ENCODE results near the gene CYP24A1.

Gene CYP24A1

DNA sequence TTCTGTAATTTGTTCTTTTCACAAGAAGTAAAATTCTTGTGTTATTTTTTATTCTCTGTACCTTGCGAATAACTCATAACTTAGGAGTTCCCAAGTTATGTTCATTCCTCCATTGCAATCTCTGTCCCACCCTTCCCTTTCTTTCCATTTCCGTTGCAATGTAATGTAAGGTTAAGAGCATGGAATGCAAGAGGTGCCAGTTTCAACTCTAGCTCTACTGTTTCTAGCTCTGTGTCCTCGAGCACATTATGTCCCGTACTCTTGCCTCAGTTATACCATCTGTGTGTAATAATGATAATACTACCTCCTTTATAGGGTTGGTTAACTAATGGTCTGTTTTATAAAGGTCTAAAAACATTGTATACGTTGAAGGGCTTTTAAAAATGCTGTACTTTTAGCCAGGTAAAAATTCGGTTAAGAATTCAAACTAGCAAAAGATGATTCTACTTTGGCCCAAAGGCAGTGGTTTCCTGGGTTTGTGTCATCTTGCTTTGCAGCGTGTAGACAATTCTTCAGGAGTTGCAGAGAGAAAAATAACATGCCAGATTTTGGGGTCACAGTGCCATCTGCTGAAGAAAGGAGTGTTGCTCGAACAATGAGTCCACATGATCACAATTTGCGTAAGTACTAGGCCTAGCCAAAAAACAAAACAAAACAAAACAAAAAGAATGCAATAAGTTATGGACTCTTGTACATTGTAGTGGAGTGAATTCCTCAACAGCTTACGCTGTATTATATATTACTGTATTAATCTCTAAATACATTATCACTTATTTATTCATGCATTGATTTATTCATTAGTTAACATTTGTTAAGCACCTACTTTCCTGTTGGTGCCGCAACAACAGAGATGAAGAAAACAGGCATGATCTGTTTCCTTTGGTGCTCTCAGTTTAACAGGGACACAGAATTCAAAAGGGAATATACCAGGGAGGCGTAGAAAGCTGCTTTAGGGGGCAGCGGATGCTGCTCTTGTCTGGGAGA, 24.1 kb upstream of the CYP24A1 start:
- Histone ChIP-seq H2AFZ (ENCODE audit: low read depth, low read length) (no peak overlapping the region), H3K36me3 (ENCODE audit: insufficient read depth, low read length) (no peaks in the 10 kb centered on the region), H3K27me3 (ENCODE audit: insufficient read depth, low read length) (peaks cover 12% of the 10 kb centered on the region), H3K4me1 (ENCODE audit: insufficient read depth, low read length) (no peaks in the 10 kb centered on the region), H3K4me3 (ENCODE audit: low read length) (no peak overlapping the region), H3K9me3 (ENCODE audit: low read length) (no peaks in the 10 kb centered on the region)

DNA sequence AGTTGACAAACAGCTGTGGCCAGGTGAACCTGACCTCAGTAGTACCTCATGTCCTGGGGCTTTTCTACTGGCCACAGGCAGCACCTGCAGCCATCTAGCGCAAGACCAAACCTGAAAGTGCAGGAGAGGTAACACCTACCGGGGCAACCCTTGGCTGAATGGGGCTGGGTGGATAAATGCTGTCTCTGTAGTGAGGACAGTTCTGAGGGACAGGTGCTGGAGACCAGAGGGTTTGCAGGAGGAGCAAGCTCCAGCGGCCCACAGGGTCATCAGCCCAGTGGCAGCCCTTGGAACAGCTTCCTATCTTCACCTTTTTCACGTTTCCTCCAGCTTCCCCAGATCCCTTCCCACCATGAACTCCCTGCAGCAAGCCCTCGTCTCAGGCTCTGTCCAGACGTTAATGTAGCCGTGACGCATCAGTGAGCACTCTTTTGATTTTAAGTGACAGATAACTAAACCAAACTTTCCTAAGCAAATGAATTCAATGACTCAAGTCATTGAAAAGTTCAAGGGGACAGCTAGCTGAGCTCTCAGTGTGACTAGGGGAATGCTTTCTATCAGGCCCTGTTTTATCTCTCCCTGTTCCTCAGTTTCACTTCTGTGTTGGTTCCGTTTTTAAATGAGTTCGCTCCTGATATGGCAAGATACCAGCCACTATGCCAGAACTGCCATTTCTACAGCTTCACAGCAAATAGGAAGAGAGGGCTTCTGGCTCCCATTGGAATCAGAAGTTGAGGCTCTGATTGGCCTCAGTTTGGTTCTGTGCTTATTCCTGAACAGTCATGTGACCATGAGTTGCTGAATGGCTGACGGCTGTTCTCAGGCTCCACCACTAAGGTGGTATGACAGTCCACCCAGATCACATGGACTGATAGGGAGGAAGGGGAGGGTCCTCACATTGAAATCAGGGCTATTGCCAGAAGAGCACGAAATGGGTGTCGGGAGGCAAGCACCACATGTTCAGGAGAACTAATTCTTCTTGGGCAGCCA, 22.0 kb upstream of the CYP24A1 start:
- no peaks in the 10 kb centered on the region for H3K9me3 ChIP-seq (ENCODE audit: low read length)
- H2AFZ ChIP-seq (ENCODE audit: low read depth, low read length) = no peak overlapping the region
- no peak overlapping the region for H3K4me3 ChIP-seq (ENCODE audit: low read length)
- H3K27me3 ChIP-seq (ENCODE audit: insufficient read depth, low read length) = peaks cover 17% of the 10 kb centered on the region
- H3K4me1 ChIP-seq (ENCODE audit: insufficient read depth, low read length) = no peaks in the 10 kb centered on the region
- H3K36me3 ChIP-seq (ENCODE audit: insufficient read depth, low read length) = no peaks in the 10 kb centered on the region

DNA sequence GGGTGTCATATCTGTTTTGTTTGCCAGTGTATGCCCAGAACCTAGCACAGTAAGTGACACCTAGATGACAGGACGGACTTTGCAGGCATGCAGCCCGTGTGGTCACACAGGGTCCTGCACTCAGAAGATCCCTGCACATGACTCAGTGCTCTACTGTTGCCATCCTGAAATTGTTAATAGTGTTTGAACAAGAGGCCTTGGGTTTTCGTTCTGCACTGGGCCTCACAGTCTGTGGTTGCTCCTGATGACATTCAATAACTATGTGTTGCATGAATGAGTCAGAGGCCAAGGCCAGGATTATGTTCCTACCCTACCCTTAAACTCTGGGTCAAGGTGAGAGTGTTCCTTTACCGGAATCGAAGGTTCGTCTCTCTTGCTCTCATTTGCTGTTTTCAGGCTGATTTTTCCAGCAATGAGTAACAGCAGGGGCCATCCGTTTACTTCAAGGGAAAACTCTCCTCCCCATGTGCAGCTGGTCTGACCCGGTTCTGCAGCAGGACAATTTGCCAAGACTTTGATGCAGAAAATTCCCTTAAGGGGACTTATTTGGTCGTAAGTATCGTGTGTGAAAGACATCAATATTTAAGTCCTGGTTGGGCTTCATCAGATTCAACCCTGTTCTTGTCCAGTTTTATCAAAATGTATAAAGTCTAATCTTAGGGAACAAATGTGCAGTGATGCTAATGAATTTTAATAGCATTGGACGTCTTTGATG, 21.1 kb upstream of the CYP24A1 start:
- no peaks in the 10 kb centered on the region for H3K4me1 ChIP-seq (ENCODE audit: insufficient read depth, low read length)
- H3K36me3 ChIP-seq (ENCODE audit: insufficient read depth, low read length) = no peaks in the 10 kb centered on the region
- H2AFZ ChIP-seq (ENCODE audit: low read depth, low read length) = no peak overlapping the region
- no peaks in the 10 kb centered on the region for H3K9me3 ChIP-seq (ENCODE audit: low read length)
- H3K27me3 ChIP-seq (ENCODE audit: insufficient read depth, low read length) = peaks cover 13% of the 10 kb centered on the region
- H3K4me3 ChIP-seq (ENCODE audit: low read length) = no peak overlapping the region

DNA sequence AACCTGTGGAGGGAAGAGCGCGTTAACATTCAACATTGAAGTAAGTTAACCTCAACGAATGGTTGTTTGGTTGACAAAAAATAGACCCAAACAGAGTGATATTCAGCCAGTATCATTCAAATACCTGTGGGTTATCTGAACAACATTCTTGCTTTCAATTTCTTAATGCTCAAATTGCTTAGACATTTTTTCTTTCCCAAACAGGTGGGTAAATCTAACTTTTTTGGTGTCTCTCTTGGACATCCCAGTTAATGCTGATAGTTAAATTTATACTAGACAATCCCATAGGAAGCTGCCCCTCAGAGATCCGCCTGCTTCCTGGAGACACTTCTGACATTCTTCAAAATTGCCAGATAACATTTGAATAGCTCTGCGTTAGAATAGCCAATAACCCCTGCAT, 20.0 kb upstream of the CYP24A1 start:
- H3K27me3 ChIP-seq (ENCODE audit: insufficient read depth, low read length) = peaks cover 15% of the 10 kb centered on the region
- H3K4me3 ChIP-seq (ENCODE audit: low read length) = no peak overlapping the region
- no peaks in the 10 kb centered on the region for H3K4me1 ChIP-seq (ENCODE audit: insufficient read depth, low read length)
- H2AFZ ChIP-seq (ENCODE audit: low read depth, low read length) = no peak overlapping the region
- no peaks in the 10 kb centered on the region for H3K36me3 ChIP-seq (ENCODE audit: insufficient read depth, low read length)
- H3K9me3 ChIP-seq (ENCODE audit: low read length) = no peaks in the 10 kb centered on the region

DNA sequence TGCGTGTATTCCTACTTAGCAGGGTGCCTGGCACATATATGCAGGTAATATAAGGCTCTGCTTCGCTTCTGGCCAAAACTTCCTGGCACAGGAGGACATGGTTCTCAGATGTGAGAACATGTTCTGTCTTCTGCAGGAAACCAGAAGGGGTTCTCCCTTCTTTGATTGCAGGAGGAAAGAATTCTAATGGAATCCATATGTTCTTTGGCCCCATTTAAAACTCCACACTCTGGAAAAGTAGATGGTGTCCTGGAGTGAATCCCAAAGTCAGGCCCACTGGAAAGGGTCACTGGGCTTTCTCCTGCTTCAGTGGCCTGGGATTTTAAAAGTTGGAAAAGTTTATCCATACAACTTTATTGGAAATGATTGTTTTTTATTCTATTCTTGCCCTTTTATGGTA, 16.4 kb upstream of the CYP24A1 start:
- Histone ChIP-seq H3K27me3 (ENCODE audit: insufficient read depth, low read length) (peaks cover 12% of the 10 kb centered on the region), H3K4me3 (ENCODE audit: low read length) (no peak overlapping the region), H3K9me3 (ENCODE audit: low read length) (no peaks in the 10 kb centered on the region), H2AFZ (ENCODE audit: low read depth, low read length) (no peak overlapping the region), H3K36me3 (ENCODE audit: insufficient read depth, low read length) (no peaks in the 10 kb centered on the region), H3K4me1 (ENCODE audit: insufficient read depth, low read length) (no peaks in the 10 kb centered on the region)

DNA sequence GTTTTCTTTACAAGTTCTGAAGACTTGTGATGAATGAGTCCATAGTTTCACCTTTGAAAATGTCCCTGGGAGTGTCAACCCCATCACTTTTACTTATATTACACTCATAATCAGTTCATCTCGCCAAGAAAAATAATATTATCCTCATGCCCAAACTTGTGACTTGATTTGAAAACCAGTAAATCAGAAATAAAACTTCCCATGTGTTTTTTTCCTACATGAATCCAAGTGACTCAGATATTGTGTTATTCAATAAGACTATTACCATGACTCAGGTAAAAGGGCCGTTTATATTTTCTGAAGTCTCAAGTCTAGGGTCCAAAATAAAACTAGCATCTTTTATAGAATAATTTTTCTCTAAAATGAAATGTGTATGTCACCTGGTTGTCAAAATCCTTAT, 15.8 kb upstream of the CYP24A1 start:
- no peaks in the 10 kb centered on the region for H3K36me3 ChIP-seq (ENCODE audit: insufficient read depth, low read length)
- H3K4me1 ChIP-seq (ENCODE audit: insufficient read depth, low read length) = no peaks in the 10 kb centered on the region
- no peak overlapping the region for H3K4me3 ChIP-seq (ENCODE audit: low read length)
- H3K9me3 ChIP-seq (ENCODE audit: low read length) = no peaks in the 10 kb centered on the region
- no peak overlapping the region for H2AFZ ChIP-seq (ENCODE audit: low read depth, low read length)
- H3K27me3 ChIP-seq (ENCODE audit: insufficient read depth, low read length) = peaks cover 18% of the 10 kb centered on the region

DNA sequence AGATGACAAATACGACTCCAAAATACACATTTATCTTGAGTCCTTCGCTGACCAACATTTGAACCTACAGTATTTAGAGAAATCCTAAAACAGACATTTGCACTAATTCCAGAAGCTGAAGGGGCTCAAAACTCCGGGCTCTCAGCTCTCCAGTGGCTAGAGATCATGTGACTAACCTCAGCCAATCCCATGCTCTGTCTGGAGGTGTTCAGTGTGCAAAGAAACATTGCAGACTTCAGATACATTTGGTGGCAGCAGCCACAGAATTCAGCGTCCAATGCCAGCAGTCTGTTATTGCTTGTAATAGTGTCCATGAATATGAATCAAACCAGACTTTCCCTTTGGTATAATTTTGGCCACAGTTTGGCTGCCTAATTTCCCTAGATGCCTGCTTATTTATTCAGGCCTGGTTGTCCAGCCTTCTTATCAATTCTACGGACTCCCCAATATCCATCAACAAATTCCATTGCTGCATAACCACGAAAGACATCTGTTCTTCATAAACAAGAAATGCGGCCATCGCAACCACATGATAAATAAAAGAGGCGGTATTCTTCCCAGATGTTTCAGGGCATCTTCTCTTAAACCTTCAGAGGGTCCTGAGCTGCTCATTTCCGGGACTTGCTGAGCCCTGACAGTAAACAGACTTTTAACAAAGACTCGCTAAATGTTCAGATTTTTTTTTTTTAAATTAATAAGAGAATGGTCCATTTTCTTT, 14.5 kb upstream of the CYP24A1 start:
- H3K9me3 ChIP-seq (ENCODE audit: low read length) = no peaks in the 10 kb centered on the region
- H3K4me1 ChIP-seq (ENCODE audit: insufficient read depth, low read length) = no peaks in the 10 kb centered on the region
- H3K27me3 ChIP-seq (ENCODE audit: insufficient read depth, low read length) = peaks cover 16% of the 10 kb centered on the region
- H2AFZ ChIP-seq (ENCODE audit: low read depth, low read length) = no peak overlapping the region
- H3K4me3 ChIP-seq (ENCODE audit: low read length) = no peak overlapping the region
- no peaks in the 10 kb centered on the region for H3K36me3 ChIP-seq (ENCODE audit: insufficient read depth, low read length)

DNA sequence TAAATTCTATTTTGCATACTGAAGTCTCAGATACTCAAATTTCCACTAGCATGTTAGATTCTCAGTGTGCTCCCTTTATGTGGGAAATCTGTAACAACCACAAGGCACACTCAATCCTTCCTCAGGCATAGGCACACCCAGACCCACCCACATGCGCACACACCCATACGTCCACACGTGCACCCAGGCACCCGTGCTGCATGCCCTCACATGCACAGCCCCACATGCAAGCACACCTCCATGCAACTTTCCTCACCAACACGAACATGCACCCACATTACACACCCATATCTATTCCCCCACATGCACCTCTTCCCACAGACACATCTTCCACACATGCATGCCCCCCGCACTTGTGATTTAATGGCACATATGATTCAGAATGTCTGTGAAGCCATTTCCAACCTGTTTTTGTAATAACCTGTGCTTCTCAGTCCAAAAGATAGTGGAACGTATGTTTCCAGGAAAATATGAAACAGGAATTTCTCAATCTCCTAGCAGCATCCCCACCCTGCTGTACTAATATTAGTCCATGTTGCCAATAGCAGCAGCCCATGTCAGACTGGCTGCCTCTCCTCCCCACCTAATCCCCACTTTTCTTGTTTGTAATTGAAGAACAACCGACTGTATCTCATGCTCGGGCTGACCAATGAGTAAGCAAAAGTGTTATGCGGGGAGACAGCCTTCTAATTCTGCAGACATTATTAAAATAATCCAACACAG, 11.3 kb upstream of the CYP24A1 start:
- no peaks in the 10 kb centered on the region for H3K36me3 ChIP-seq (ENCODE audit: insufficient read depth, low read length)
- H3K27me3 ChIP-seq (ENCODE audit: insufficient read depth, low read length) = peaks cover 15% of the 10 kb centered on the region
- H2AFZ ChIP-seq (ENCODE audit: low read depth, low read length) = no peak overlapping the region
- H3K4me3 ChIP-seq (ENCODE audit: low read length) = no peak overlapping the region
- no peaks in the 10 kb centered on the region for H3K4me1 ChIP-seq (ENCODE audit: insufficient read depth, low read length)
- H3K9me3 ChIP-seq (ENCODE audit: low read length) = no peaks in the 10 kb centered on the region

DNA sequence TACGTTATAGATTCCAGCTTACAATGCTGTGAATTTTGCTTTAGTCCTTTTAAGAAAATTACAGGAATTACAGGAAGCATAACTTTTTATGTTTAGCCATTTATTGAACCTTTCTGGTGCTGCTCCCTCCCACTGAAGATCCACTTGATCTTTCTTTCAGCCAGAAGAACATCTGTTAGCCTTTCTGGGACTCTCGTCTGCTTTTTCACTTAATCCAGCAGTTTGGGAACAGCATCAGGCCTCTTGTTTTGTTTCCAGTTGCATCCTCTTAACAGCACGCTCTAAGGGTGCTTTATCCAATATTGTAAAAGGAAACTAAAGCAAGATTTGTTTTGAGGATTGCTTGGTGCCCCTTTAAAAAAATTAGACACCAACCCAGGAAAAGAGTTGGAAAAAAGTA, 10.3 kb upstream of the CYP24A1 start:
- Histone ChIP-seq H2AFZ (ENCODE audit: low read depth, low read length) (no peak overlapping the region), H3K36me3 (ENCODE audit: insufficient read depth, low read length) (no peaks in the 10 kb centered on the region), H3K4me3 (ENCODE audit: low read length) (no peak overlapping the region), H3K4me1 (ENCODE audit: insufficient read depth, low read length) (no peaks in the 10 kb centered on the region), H3K9me3 (ENCODE audit: low read length) (no peaks in the 10 kb centered on the region), H3K27me3 (ENCODE audit: insufficient read depth, low read length) (peaks cover 16% of the 10 kb centered on the region)

DNA sequence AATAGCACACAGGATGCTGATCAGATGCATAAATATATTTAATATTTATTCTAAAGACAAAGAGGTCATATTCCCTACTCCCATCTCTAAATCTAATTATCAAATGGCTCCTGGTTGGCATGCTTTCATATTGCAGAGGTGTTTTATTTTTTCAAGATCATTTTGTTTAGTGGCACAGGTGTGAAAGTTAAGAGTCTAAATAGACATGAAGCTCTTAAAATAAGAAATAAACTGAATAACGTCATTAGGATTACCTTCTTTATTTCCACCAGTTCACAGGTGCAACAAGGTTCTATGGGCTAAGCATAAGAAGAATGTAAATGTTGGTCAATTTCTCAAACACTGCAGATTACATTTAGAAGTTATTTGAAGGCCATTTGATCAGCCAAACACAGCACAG, 7.1 kb upstream of the CYP24A1 start:
- no peaks in the 10 kb centered on the region for H3K9me3 ChIP-seq (ENCODE audit: low read length)
- peaks cover 26% of the 10 kb centered on the region for H3K27me3 ChIP-seq (ENCODE audit: insufficient read depth, low read length)
- H3K4me1 ChIP-seq (ENCODE audit: insufficient read depth, low read length) = no peaks in the 10 kb centered on the region
- no peak overlapping the region for H3K4me3 ChIP-seq (ENCODE audit: low read length)
- no peak overlapping the region for H2AFZ ChIP-seq (ENCODE audit: low read depth, low read length)
- H3K36me3 ChIP-seq (ENCODE audit: insufficient read depth, low read length) = no peaks in the 10 kb centered on the region

DNA sequence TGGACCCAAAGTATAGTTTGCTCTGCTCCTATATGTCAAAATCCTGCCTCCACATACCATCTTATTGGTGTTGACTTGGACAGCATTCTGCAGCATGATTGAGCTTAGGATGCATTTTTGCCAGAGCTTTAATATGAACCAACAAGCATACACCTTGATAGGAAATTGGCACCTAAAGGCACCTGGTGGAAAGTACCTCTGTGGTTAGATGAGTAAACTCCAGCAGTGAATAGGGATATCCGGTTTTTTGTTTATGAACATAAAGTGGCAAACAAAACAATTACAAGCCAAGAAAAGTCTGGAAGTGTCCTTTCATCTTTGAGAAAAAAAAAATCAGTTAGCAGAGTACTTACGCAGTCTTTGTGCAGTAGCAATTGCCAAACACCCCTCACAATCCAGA, 6.2 kb upstream of the CYP24A1 start:
- no peaks in the 10 kb centered on the region for H3K9me3 ChIP-seq (ENCODE audit: low read length)
- H3K4me3 ChIP-seq (ENCODE audit: low read length) = no peak overlapping the region
- H3K4me1 ChIP-seq (ENCODE audit: insufficient read depth, low read length) = no peaks in the 10 kb centered on the region
- no peaks in the 10 kb centered on the region for H3K36me3 ChIP-seq (ENCODE audit: insufficient read depth, low read length)
- no peak overlapping the region for H2AFZ ChIP-seq (ENCODE audit: low read depth, low read length)
- peaks cover 24% of the 10 kb centered on the region for H3K27me3 ChIP-seq (ENCODE audit: insufficient read depth, low read length)

DNA sequence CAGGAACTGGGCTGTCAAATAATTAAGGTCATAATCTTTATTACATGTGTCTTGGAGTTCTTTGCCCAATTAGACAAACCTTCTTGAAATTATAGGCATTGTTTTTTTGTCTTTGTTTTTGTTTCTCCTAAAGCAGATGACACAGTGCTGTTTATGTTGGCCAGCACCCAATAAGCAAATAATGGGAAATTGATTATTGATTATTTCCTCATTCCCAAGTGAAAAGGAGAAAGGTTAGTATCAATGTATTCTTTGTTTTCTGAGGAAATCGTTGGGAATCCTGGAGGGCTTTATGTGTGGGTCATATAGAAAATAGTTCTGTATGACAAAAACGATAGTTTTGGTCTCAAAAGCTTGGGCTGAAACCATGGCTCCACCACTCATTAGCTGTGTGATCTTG, 4.5 kb upstream of the CYP24A1 start:
- Histone ChIP-seq H3K4me3 (ENCODE audit: low read length) (no peak overlapping the region), H3K27me3 (ENCODE audit: insufficient read depth, low read length) (peaks cover 36% of the 10 kb centered on the region), H3K9me3 (ENCODE audit: low read length) (no peaks in the 10 kb centered on the region), H2AFZ (ENCODE audit: low read depth, low read length) (no peak overlapping the region), H3K4me1 (ENCODE audit: insufficient read depth, low read length) (no peaks in the 10 kb centered on the region), H3K36me3 (ENCODE audit: insufficient read depth, low read length) (no peaks in the 10 kb centered on the region)

Measured in neuron (in vitro differentiated cells).